IMR-90 (cell line): ENCODE data around the gene TACC3. TPM values are rescaled to one million over a fixed set of nuclear protein-coding genes. Genes with fewer than 3 reads are reported as not detected.

Experiments used
- ATAC-seq: fragments of 200-7000 bp; cut with Tn5 transposase; 2 replicates; pipeline ENCODE4 v1.9.1; 2020; ENCODE audit warnings: low read depth, mild to moderate bottlenecking, moderate library complexity
- BruUV-seq: library from RNA; stranded (reverse); fragments of 400-500 nt; replicated peaks from 2 replicates; lab custom pipeline; 2021; lab: Mats Ljungman, UMichigan
- CTCF ChIA-PET: fragments of 300-600 bp; formaldehyde crosslinking; extraction: SDS; loops from one replicate; lab custom pipeline; 2021; ENCODE audit warnings: antibody characterized with exemption; lab: Yijun Ruan, JAX
- POLR2A ChIA-PET: fragments of 300-600 bp; sonication (Branson Sonifier 250); formaldehyde crosslinking; loops from one replicate; lab custom pipeline; 2022; ENCODE audit warnings: antibody characterized with exemption; ENCODE audit not compliant: unreplicated experiment; lab: Charles Lee
- DNase-seq: peaks from one replicate; pipeline ENCODE4 v3.0.0; 2013
- H2AFZ ChIP-seq: replicated peaks from 2 replicates; pipeline ENCODE3; 2013; ENCODE audit warnings: low read length, mild to moderate bottlenecking; ENCODE audit not compliant: poor library complexity
- H2AK5ac ChIP-seq: 2 replicates; pipeline ENCODE4 v1.6.1; 2013; ENCODE audit warnings: low read depth, low read length, inconsistent platforms
- H2AK9ac ChIP-seq: replicated peaks from 2 replicates; pipeline ENCODE3; 2013; ENCODE audit warnings: mild to moderate bottlenecking, low read depth, low read length, moderate library complexity; ENCODE audit not compliant: poor library complexity
- H2BK120ac ChIP-seq: 2 replicates; pipeline ENCODE4 v1.6.1; 2013; ENCODE audit warnings: low read depth, low read length, inconsistent platforms
- H2BK15ac ChIP-seq: 3 replicates; pipeline ENCODE4 v1.6.1; 2013; ENCODE audit warnings: low read depth, low read length, inconsistent platforms
- H2BK20ac ChIP-seq: 2 replicates; pipeline ENCODE4 v1.6.1; 2013; ENCODE audit warnings: low read depth, mild to moderate bottlenecking, inconsistent platforms, low read length, moderate library complexity
- H2BK5ac ChIP-seq: 2 replicates; pipeline ENCODE4 v1.6.1; 2013; ENCODE audit warnings: mild to moderate bottlenecking, low read depth, low read length, inconsistent platforms; ENCODE audit not compliant: poor library complexity, severe bottlenecking
- H3K14ac ChIP-seq: replicated peaks from 2 replicates; pipeline ENCODE4 v1.6.1; 2013; ENCODE audit warnings: low read depth, low read length, inconsistent platforms
- H3K18ac ChIP-seq: 2 replicates; pipeline ENCODE4 v1.6.1; 2013; ENCODE audit warnings: low read depth, low read length, control low read depth
- H3K23ac ChIP-seq: 2 replicates; pipeline ENCODE4 v1.6.1; 2013; ENCODE audit warnings: low read depth, low read length, inconsistent platforms
- H3K27ac ChIP-seq: 2 replicates; pipeline ENCODE4 v1.5.1; 2013; ENCODE audit warnings: mild to moderate bottlenecking, control low read depth, low read length; ENCODE audit not compliant: insufficient read depth
- H3K27me3 ChIP-seq: 2 replicates; pipeline ENCODE4 v1.6.1; 2013; ENCODE audit warnings: low read length; ENCODE audit not compliant: control insufficient read depth, insufficient read depth
- H3K36me3 ChIP-seq: 2 replicates; pipeline ENCODE4 v1.6.1; 2013; ENCODE audit warnings: low read length, mixed read lengths; ENCODE audit not compliant: control insufficient read depth, insufficient read depth
- H3K4ac ChIP-seq: 2 replicates; pipeline ENCODE4 v1.6.1; 2013; ENCODE audit warnings: low read depth, low read length, inconsistent platforms
- H3K4me1 ChIP-seq: 2 replicates; pipeline ENCODE4 v1.6.1; 2013; ENCODE audit warnings: low read length, mixed read lengths; ENCODE audit not compliant: control insufficient read depth, insufficient read depth
- H3K4me2 ChIP-seq: 2 replicates; pipeline ENCODE4 v1.6.1; 2013; ENCODE audit warnings: low read depth, mild to moderate bottlenecking, control low read depth, low read length, moderate library complexity
- H3K4me3 ChIP-seq: 2 replicates; pipeline ENCODE4 v1.5.1; 2013; ENCODE audit warnings: low read depth, mild to moderate bottlenecking, control low read depth, low read length, moderate library complexity; ENCODE audit not compliant: insufficient read depth
- H3K56ac ChIP-seq: 2 replicates; pipeline ENCODE4 v1.6.1; 2013; ENCODE audit warnings: low read length, inconsistent platforms; ENCODE audit not compliant: insufficient read depth; ENCODE audit errors: extremely low read depth
- H3K79me1 ChIP-seq, 2 experiments: 2 replicates each; pipeline ENCODE4 v1.6.1; 2013; ENCODE audit warnings: low read length in 2 of 2, inconsistent platforms in 1 of 2, low read depth in 1 of 2
- H3K9ac ChIP-seq: 2 replicates; pipeline ENCODE4 v1.6.1; 2013; ENCODE audit warnings: low read depth, low read length, control low read depth
- H3K9me1 ChIP-seq: 2 replicates; pipeline ENCODE4 v1.6.1; 2013; ENCODE audit warnings: low read length, inconsistent platforms; ENCODE audit not compliant: insufficient read depth
- H3K9me3 ChIP-seq: 2 replicates; pipeline ENCODE4 v1.6.1; 2013; ENCODE audit warnings: low read length; ENCODE audit not compliant: control insufficient read depth, insufficient read depth
- H4K20me1 ChIP-seq: 2 replicates; pipeline ENCODE4 v1.6.1; 2013; ENCODE audit warnings: low read length, inconsistent platforms; ENCODE audit not compliant: insufficient read depth
- H4K5ac ChIP-seq: 2 replicates; pipeline ENCODE4 v1.6.1; 2013; ENCODE audit warnings: mild to moderate bottlenecking, low read depth, low read length, control low read depth
- H4K8ac ChIP-seq, 2 experiments: 2 replicates each; pipeline ENCODE4 v1.6.1; 2013; ENCODE audit warnings: low read depth in 2 of 2, low read length in 2 of 2, control low read depth in 1 of 2, inconsistent platforms in 1 of 2
- H4K91ac ChIP-seq: 2 replicates; pipeline ENCODE4 v1.6.1; 2013; ENCODE audit warnings: low read depth, low read length, inconsistent platforms; ENCODE audit not compliant: insufficient read depth
- NFE2L2 ChIP-seq: fragments of 150-350 bp; IDR thresholded peaks from 2 replicates; pipeline ENCODE4 v1.6.1; 2016; ENCODE audit warnings: low read depth, mild to moderate bottlenecking, low read length
- RFX5 ChIP-seq: IDR thresholded peaks from 2 replicates; pipeline ENCODE4 v1.8.0; 2012; ENCODE audit warnings: low read depth, mild to moderate bottlenecking, low read length, moderate library complexity
- SMC3 ChIP-seq: fragments of 150-350 bp; IDR thresholded peaks from 2 replicates; pipeline ENCODE4 v1.6.1; 2016; ENCODE audit warnings: low read depth, mild to moderate bottlenecking, antibody characterized with exemption, low read length, moderate library complexity
- WGBS, 2 experiments: methylation state at CpG; one replicate each; pipeline versions ENCODE4 v1.1.5 to v1.1.7; 2013; ENCODE audit warnings: missing lambda C conversion rate in 2 of 2; ENCODE audit not compliant: insufficient read length in 1 of 2; ENCODE audit errors: extremely low coverage in 2 of 2; 5-methylcytosine and 5-hydroxymethylcytosine counted together
- dilution Hi-C: fragments of 300-500 bp; cut with HindIII; formaldehyde crosslinking; loops from one replicate; pipeline ENCODE4 v1.14.3; 2018; ENCODE audit warnings: low sequenced_read_pairs; ENCODE audit not compliant: unreplicated experiment
- in situ Hi-C: fragments of 300-500 bp; cut with MboI; formaldehyde crosslinking; loops from 3 replicates; pipeline ENCODE4 v1.14.3; 2019; ENCODE audit warnings: low sequenced_read_pairs, inconsistent platforms, mixed read lengths
- intact Hi-C: fragments of 100-400 bp; cut with micrococcal nuclease; formaldehyde crosslinking; loops from 2 replicates; pipeline ENCODE4 v1.10.0; 2022
- polyA plus RNA-seq, 3 experiments: library from polyadenylated mRNA; depleted of rRNA; stranded (reverse); fragments of >200 nt; gene quantifications; 2 replicates each; pipeline ENCODE4 v1.2.3, GENCODE V29; 2012; ENCODE audit warnings: low replicate concordance in 1 of 3
- total RNA-seq: library from RNA; depleted of rRNA; stranded (reverse); fragments of >200 nt; gene quantifications from 2 replicates; pipeline ENCODE4 v1.2.3, GENCODE V29; 2012

Gene TACC3
- total and polyA plus RNA-seq, 2 of the 4 experiments (the other 2 are of a cell fraction), result 15.1 to 49.7 TPM

GRCh38 chr4:1744552-1744951 lies 23.2 kb downstream of the TACC3 start:
- no peak for TF ChIP-seq RFX5
- no peak for TF ChIP-seq NFE2L2
- TF ChIP-seq SMC3, result no peak

More at GRCh38 chr4:1744552-1744951, 23.2 kb downstream of the TACC3 start:
- no peak overlapping the region for H3K23ac ChIP-seq
- POLR2A ChIA-PET, result interaction anchor here (0.5 kb wide), 1 partner anchor 251 kb away, joined by 3 read pairs; no protein-coding TSS in a partner anchor
- no peaks in the 10 kb centered on the region for H3K9me1 ChIP-seq
- no peaks in the 10 kb centered on the region for H3K4me1 ChIP-seq
- H4K5ac ChIP-seq, result no peak overlapping the region
- CTCF ChIA-PET, result interaction anchor here (0.5 kb wide), 1 partner anchor 60 kb away, joined by 3 read pairs; no protein-coding TSS in a partner anchor
- no peak overlapping the region for H3K18ac ChIP-seq
- no peak overlapping the region for H2BK20ac ChIP-seq
- H2BK5ac ChIP-seq, result no peak overlapping the region
- dilution Hi-C loops, result no loop called here
- no peak overlapping the region for H3K4ac ChIP-seq
- peaks cover 4% of the 10 kb centered on the region; the same call in 1 of the 2 replicates for H4K20me1 ChIP-seq
- WGBS, 2 experiments, result 92% methylated on average over 6 of the region's 14 CpGs; no CpG with 5 or more reads in 1 of the 2 experiments
- H3K9ac ChIP-seq, result no peak overlapping the region
- in situ Hi-C loops, result loop anchor here (5.0 kb wide), 2 partner anchors 68 to 158 kb away; no protein-coding TSS in a partner anchor
- H3K27ac ChIP-seq, result no peak overlapping the region
- H3K4me3 ChIP-seq, result no peak overlapping the region
- H3K36me3 ChIP-seq, result peaks cover 19% of the 10 kb centered on the region
- no peak overlapping the region for H2AFZ ChIP-seq
- H3K14ac ChIP-seq, result no peak overlapping the region
- no peak overlapping the region for H3K56ac ChIP-seq
- DNase-seq (no peak), ATAC-seq (no peak)
- H2BK120ac ChIP-seq, result no peak overlapping the region
- no peak overlapping the region for H3K4me2 ChIP-seq
- H3K9me3 ChIP-seq, result no peaks in the 10 kb centered on the region
- no peak overlapping the region for H4K8ac ChIP-seq
- H2AK9ac ChIP-seq, result peak overlapping the region; percentile 42
- H2BK15ac ChIP-seq, result no peak overlapping the region
- no peak overlapping the region for H4K91ac ChIP-seq
- intact Hi-C loops, result no loop called here
- BruUV-seq, result no TSS peak
- no peak overlapping the region for H2AK5ac ChIP-seq
- no peaks in the 10 kb centered on the region; the same call in 1 of the 2 replicates for H3K27me3 ChIP-seq
- no peaks in the 10 kb centered on the region; a peak in 1 of 4 replicates for H3K79me1 ChIP-seq
